T-helper 1 cell (primary cell): ENCODE results near the gene CLHC1.
A peak's percentile ranks its signal among the peaks of the same experiment; 100 is the strongest.
"Not testable (repeated sequence)": the region's sequence is repeated elsewhere in the genome, so short reads cannot be mapped to it uniquely, and the experiment has no call there.

Experiments
- DNase-seq, 5 donors: peaks; one replicate each; pipeline ENCODE4 v3.0.0-alpha.2; 2012 to 2020

The CLHC1 gene

DNA sequence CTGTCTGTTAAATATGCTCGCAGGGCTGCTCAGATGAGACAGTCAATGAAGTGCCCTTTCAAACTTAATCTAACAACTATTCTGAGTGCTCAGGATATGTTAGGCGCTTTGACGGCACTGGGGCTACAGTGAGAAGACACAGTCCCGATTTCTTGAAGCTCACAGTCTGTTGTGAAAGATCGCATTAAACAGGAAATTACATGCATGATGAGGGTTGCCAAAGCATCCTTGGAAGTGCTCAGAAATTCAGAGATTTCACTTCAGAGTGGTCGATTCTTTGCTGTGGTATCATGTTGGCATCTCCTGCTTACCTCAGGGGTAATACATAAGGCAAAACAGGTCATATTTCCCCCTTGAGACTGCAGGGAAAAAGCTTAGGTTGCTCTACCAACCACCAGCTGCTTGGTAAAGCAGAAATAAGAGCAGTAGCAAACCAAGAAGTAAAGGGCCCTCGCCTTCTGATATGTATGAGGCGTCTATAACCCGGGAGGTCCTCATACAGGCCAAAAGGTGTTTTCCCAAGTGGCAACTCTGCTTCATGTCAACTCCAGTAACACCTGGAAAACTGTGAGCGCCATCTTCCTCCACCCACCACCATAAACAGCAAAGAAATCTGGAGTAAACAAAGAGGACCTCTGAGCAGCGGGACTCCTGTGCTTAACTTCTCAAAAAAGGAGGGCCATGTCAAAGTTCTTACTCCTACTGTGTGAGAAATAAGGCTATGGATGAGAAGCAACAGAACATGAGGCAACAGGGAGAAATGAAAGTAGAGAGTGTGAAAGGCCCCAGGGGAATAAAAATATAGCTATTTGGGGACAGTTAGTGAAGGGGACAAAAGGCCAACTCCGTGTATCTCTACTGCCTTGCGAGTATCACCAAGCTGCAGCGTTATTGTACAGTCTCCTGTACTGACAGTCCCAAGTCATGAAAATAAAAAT lies 79.3 kb downstream of the CLHC1 start:
- DNase-seq = no peak

DNA sequence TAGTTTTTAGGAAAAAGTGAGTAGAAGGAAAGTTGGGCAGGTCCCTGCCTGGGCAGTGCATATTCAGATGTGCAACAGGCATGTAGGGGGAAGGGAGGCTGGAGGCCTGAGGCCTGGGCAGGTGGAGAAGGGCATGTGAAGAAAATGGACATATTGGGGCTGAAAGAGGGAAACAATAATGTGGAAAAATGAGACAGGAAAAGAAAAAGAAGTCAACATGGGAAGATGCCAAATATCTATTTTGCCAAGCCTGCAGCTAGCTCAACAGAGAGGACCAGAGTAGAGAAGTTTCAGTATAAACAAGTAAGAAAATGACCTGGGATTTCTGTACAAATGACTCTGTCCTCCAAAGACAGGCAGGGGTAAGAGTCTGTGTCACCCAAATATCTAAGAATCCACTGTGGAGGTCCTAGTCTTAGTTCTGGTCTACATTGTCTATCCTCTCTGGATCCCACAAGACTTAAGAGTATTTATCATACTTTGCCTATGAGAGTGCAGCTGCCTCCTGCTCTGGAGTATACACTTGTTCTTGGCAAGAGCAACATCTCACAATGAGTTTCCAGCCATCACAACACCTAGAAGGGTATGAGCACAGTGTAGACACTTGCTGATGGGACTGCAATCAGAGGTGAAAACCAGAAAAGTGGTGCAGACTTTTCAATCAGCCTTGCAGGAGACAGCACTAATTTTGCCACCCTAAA lies 80.2 kb downstream of the CLHC1 start:
- DNase-seq = no peak

DNA sequence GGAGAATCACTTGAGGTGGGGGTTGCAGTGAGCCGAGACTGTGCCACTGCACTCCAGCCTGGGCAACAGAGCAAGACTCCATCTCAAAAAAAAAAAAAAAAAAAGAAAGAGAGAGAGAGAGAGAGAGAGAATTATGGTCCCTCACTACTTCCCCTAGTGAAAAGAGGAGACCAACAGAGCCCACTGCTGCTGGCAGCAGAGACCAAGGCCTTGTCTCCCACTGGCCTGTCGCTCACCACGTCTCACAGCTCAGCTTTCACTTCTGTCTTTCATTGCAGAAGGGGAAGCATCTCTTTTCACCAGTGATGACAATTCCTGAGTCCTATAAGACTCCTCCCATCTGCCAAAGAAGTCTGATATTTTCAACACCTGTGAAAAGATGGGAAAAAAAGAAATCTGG lies 81.3 kb downstream of the CLHC1 start:
- no peak for DNase-seq

DNA sequence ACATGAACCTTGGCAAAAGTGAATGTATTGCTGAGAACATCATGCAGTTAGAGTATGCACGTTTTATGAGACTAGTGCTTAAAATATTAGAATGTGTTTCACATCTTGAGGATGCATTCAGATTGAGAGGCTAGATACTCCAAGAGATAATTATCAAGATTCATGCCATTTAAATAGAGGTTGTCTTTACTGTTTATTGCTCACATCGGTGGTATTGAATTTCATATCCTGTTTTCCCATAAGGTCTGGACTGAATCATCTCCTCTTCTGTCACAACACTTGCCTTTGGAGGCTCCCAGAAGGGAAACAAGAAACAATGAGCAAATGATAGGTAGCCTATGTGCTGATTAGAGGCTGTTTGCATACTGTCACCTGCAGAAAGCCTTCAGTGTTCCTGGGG lies 83.8 kb downstream of the CLHC1 start:
- no peak for DNase-seq

DNA sequence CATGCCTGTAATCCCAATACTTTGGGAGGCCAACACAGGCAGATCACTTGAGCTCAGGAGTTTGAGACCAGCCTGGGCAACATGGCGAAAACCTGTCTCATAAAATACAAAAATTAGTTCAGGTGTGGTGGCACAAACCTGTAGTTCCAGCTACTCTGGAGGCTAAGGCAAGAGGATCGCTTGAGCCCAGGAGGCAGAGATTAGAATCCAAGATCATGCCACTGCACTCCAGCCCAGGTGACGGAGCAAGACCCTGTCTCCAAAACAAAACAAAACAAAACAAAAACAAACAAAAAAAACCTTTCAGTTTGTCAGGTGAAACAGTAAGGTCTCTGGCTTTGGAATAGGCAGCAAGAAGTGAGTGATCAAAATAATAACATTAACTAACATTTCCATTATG lies 84.6 kb downstream of the CLHC1 start:
- no peak for DNase-seq

DNA sequence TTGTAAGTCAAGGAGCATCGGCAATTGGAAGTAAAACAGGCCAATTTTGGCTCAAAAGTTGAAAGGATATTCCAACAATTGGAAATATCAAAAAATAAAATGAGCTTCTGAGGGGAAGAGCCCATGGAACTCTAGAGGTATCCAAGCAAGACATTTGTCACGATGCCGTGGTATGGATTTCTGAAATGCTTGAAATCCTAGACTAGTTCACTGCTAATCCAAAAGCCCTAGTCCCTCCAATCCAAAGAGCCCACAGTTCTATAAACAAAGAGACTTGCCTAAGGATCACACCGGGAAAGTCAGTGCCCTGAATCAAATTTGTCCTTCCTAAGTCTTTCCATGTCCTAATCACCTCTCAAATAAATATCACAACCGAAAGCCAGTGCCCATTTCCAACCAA lies 85.1 kb downstream of the CLHC1 start:
- no peak for DNase-seq

DNA sequence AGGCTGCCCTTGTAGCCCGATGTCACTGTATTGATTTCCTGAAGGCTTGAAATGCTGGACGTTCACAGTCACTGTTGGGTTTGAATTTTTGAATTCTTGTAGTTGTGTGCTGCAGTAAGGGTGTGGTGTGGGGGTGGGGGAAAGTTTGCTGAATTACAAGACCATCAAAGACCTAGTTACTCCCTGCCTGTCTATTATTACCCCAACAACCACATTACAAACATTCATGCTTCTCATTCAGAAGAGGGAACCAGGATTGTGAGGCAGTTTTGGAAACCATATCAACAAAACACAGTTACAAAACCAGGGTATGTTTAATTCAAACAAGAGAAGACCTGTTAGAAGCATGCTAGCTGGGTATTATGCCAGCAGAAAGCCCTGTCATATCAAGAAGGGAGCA lies 85.8 kb downstream of the CLHC1 start:
- DNase-seq = no peak

DNA sequence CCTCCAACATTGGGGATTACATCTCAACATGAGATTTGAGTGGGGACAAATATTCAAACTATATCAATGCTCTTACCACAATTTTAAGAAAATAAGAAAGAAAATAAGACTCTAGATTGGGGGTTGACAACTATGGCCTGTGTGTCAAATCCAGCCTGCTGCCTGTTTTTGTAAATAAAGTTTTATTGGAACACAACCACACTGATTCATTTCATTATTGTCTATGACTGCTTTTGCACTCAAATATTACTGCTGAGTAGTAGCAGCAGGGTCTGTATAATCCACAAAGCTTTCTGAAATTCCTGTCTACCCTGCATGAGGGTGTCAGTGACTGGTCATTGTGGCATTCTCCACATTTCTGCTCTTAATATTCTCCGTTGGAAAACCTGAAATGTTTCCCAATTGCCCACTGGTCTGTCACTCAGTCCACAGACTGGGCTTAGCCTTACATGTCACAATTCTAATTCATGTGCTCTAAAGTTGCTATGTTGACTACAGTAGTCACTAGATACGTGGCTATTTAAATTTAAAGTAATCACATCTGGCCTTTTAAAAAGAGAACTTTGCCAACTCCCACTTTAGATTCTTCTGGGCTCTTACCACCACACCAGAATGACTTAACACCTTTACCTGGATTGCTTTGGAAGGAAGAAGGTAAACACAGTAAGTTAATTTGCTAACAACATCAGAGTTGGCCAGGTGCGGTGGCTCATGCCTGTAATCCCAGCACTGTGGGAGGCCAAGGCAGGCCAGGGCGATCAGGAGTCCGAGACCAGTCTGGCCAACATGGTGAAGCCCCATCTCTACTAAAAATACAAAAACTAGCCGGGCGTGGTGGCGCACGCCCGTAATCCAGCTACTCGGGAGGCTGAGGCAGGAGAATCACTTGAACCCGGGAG lies 86.9 kb downstream of the CLHC1 start:
- no peak for DNase-seq

DNA sequence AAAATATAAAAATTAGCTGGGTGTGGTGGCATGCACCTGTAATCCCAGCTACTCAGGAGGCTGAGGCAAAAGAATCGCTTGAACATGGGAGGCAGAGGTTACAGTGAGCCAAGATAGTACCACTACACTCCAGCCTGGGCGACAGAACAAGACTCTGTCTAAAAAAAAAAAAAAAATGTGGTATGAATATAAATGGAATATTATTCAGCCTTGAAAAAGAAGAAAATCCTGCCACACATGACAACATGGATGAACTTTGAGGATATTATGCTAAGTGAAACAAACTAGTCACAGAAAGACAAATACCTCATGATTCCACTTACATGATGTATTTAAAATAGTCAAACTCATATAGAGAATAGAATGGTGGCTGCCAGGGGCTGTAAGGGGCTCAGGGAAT lies 88.4 kb downstream of the CLHC1 start:
- not testable (repeated sequence) for DNase-seq

DNA sequence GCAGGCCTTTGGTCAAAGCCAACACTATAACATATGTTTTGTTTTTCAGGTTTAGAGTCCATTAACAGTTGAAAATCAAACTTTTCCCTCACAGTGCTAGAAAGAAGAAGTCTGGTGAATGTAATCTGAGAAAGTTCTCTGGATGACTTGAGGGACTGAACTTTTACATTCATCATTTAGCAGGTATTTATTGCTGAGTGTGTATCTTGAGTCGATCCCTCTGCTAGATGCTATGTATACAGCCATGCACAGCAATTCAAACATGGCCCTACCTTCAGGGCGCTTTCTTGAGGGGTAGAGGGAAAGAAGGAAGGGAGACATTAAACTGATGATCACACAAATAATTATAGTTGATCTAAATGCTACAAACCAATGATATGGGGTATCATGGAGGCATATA lies 89.6 kb downstream of the CLHC1 start:
- no peak for DNase-seq

DNA sequence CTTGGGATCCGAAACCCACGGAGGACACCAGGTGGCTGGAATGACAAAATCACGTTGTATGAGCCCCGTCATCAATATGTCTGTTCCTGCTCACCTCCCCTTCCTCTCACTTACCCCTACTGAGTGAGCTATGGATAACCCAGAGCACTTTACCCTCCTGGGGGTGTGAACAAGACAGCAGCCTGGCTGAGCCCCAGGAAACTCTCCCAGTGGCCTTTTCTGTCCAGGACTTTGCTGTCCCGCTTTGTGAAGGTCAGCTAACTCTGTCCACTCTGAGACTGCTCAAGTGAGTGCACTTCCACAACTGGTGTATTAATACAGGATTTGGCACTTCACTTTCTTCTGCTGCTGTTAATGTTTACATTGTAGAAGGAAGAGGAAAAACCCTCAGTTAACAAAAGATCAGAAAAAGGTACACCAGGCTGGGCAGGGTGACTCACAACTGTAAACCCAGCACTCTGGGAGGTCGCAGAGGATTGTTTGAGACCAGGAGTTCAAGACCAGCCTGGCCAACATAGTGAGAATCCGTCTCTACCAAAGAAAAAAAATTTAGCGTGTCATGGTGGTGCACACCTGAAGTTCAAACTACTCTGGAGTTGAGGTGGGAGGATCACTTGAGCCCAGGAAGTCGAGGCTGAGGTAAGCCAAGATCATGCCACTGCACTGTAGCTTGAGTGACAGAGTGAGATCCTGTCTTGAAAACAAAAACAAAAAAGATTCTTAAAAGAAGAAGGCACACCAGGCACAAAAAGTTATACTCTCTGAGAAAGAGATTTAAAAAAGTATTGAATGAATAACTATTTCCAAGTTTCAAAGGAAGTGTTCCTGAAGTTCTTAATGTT lies 90.3 kb downstream of the CLHC1 start:
- peak in 1 of 5 donors; percentile 14 for DNase-seq

DNA sequence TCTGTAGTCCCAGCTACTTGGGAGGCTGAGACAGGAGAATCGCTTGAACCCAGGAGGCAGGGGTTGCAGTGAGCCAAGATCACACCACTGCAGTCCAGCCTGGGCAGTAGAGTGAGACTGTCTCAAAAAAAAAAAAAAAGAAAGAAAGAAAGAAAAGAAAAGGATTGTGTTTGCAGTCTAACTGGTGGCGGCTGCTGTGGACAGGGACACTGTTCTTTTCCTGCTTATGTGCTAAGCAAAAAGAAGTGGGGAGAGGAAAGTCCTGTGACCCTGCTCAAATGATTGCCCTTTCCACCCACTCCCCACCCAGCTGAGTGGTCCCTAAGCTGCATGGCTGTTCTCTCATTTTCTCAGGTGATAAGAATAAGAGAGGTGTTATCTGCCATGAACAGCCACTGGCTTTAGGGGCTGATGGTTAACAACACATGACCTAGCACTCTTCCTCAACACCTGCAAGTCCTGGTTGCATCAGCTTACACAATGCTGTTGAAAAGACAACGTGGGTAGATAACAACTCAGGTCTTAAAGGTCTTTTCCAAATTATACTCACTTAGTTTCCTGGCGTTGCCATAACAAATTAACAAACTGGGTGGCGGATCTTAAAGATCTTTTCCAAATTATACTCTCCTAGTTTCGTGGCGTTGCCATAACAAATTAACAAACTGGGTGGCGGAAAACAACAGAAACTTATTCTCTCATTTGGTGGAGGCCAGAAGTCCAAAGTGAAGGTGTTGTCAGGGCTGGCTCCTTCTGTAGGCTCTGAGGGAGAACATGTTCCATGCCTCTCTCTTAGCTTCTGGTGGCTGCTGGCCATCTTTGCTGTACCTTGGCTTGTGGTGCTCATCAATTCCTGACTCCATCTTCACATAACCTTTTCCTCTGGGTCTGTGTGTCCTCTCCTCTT lies 91.5 kb downstream of the CLHC1 start:
- DNase-seq = no peak

DNA sequence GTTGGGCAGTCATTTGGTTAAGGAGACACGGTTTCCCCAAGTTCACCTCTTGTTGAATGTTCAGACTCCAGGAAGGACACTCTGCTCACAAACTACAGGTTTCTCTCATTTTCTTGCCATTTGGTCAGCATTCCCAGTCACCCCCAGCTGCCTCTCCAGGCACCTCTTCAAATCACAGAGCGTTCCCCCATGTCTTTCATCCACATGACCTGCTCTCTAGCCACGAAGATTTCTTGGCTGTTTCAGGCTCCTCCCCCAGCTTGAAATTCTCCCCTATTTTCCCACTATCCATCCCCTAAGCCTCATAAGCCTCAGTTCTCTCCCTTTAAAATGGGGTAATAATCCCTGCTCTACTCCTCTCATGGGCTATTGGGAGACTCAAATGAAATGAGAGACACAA lies 92.8 kb downstream of the CLHC1 start:
- no peak for DNase-seq

DNA sequence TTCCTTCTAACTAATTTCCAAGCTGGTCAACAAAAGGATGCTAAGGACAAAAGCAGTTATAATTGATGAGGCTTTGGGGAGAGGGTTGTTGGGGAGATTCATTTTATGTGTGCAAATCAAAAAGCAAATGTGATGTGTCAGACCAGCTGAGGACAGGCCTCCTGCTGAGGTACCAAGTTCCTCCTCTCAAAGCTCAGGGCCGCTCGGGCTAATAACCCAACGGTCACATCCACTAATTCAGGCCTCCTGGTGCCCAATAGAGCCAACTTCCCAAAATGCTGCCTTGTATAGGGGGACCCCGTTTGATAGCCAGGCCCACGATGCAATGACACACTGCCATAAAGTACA lies 93.2 kb downstream of the CLHC1 start:
- DNase-seq = no peak

DNA sequence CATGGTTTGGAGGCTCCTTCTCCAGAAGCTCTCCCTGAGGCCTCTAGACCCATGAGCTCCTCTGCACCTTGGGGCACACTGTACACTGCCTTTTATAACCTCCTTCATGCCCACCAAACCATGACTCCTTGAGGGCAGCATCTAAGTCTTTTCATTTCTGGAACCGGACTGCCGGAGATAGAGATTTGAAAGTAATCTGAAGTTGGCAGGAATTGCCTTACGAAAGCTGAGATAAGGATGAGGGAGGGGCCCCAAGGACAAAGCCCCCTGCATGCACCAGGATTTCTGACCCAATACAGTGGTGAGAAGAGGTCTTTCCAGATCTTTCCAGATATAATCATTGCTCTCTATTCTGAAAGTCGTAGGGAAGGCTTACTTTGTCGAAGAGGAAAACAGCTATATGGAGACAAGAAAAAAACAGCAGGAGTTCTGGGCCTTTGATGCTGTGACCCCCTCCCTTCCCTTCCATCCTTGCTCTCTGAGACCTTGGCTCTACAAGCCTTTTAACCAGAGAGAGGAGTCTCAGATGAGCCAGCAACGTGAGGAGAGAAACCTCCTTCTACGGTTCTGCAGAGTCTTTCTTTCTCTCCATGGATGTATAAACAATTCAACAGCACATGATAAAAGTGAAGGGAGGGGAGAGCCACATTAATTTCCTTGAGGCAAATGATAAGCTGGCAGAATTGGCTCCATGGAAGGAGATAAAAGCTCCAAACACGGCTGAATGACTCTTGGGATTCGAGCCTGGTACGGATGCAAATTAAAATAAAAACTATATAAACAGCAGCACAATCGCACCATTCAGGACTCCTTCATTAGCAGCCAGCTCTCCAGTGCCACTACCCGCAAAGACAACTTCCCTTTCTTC lies 93.8 kb downstream of the CLHC1 start:
- no peak for DNase-seq

DNA sequence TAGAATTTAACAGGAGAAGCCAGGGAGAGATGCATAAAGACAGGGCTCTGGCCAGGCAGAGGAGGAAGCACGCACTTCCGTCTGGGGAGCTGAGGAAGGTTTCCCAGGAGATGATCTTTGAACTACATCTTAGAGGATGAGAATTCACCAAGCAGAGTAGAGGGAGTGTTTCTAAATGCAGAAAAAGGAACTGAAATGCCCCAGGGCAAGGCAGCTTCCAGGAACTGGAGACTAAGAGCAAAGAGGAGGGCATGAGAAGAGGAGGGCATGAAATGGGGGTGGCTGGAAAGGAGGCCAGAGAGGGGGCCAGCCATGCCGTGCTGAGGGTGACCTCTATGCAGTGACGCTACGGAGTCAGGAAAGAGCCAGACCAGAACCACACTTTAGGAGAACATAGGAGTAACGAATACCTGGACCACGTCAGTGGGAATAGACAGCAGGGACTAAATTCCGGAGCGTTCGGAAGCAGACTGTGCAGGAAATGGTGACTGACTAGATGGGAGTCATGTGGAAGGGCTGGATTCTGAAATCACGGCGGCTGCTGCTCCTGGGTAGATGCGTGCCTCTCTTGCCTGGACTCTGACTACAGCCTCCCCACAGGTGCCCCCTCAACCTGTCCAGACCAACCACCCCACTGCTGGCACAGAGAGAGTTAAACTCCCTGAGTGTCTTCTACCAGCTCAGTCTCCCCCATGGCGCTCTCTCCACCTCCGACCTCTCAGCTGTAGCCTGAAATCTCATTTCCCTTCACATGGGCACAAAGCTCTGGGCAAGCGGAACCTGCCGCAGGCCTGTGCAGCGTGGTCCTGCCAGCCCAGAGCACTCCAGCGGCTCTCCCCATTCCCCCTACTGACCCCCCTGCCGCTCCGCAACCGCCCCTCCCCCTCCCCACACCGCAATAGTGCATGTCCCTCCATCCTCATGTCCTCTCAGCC lies 94.8 kb downstream of the CLHC1 start:
- no peak for DNase-seq

DNA sequence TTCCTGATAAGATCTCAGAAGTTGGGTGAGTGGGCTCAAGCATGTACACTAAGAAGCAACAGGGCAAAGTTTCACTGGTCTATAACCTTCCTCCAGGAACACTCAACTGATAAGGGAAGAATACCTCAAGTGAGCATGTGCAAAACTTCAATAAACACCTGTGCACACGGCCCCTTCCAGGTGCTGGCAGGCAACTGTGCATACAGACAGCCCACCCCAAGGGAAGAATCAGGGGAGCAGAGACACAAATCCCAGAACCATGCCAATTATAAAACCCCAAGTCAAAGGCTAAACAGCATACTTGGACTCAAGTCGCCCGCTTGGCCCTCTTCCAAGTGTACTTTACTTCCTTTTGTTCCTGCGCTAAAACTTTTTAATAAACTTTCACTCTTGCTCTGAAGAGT lies 96.0 kb downstream of the CLHC1 start:
- DNase-seq = no peak

DNA sequence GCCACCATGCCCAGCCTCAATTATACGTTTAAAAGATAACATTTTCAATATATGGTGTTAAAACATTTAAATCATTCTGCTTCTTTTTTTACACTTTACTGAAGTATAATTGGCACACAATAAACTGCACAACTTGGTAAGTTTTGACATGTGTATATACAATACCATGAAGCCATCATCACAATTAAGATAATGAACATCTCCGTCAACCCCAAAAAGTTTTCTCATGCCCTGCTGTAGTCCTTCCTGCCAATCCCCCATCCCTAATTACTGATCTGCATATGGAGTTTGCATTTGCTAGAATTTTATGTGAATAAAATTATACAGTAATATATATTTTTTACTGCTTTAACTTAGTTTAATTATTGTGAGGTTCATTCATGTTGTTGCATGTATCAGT lies 96.6 kb downstream of the CLHC1 start:
- no peak for DNase-seq

DNA sequence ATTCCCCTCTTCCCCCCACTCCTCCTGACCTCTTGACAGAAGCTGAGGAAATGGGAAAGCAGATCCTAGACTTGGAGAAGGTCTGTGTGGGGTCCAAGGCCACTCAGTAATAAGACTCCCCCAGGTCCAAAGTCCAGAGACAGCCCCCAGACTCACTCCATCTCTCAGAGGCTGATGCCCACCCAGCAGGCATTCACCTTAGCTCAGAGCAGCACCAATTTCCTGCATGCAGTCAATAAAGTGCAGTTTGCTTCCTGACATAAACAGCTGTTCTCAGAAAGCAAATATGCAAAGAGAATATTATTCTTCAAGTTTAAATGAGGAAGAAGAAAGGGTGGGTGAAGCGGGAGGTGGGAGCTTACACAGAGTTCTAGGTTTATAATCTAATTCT lies 97.8 kb downstream of the CLHC1 start:
- peak in 1 of 5 donors; percentile 31 for DNase-seq
